Keratinocyte (primary cell): ENCODE results near the gene ZPBP. TPM values are rescaled to one million over a fixed set of nuclear protein-coding genes. Genes with fewer than 3 reads are reported as not detected.

ENCODE experiments used
- DNase-seq: peaks from one replicate; pipeline ENCODE4 v3.0.0-alpha.2; 2011; ENCODE audit warnings: low read depth, missing footprints, low spot score
- FAIRE-seq: peaks from 2 replicates; lab custom pipeline; 2011; peaks lifted over from hg19 to GRCh38; lab: Jason Lieb, UNC
- H2AFZ ChIP-seq: 2 replicates; pipeline ENCODE4 v1.6.0; 2012; ENCODE audit warnings: low read length, control low read depth, inconsistent platforms; ENCODE audit not compliant: control insufficient read depth
- H3K27ac ChIP-seq: 2 replicates; pipeline ENCODE4 v1.5.1; 2011; ENCODE audit warnings: low read length; ENCODE audit not compliant: control insufficient read depth, insufficient read depth
- H3K27me3 ChIP-seq: 3 replicates; pipeline ENCODE4 v1.6.0; 2011; ENCODE audit warnings: low read length; ENCODE audit not compliant: control insufficient read depth, insufficient read depth; ENCODE audit errors: extremely low read depth
- H3K36me3 ChIP-seq, 2 experiments: 2 replicates in 1 of 2; 3 replicates in 1 of 2; pipeline ENCODE4 v1.5.1; 2011; ENCODE audit warnings: low read length in 2 of 2, mild to moderate bottlenecking in 1 of 2; ENCODE audit not compliant: control insufficient read depth in 2 of 2, insufficient read depth in 2 of 2; ENCODE audit errors: extremely low read depth in 1 of 2
- H3K4me1 ChIP-seq: 3 replicates; pipeline ENCODE4 v1.5.1; 2011; ENCODE audit warnings: low read length; ENCODE audit not compliant: control insufficient read depth, insufficient read depth; ENCODE audit errors: extremely low read depth
- H3K4me2 ChIP-seq: 3 replicates; pipeline ENCODE4 v1.6.0; 2011; ENCODE audit warnings: low read depth, low read length; ENCODE audit not compliant: control insufficient read depth, insufficient read depth; ENCODE audit errors: extremely low read depth
- H3K4me3 ChIP-seq, 3 experiments: fragments of 200-600 bp in 1 of 3; sonication (generic) in 1 of 3; 2 replicates in 2 of 3; 3 replicates in 1 of 3; pipeline ENCODE4 v1.5.1; 2011 to 2016; ENCODE audit warnings: low read length in 3 of 3, mild to moderate bottlenecking in 3 of 3, control low read depth in 2 of 3, inconsistent platforms in 1 of 3, low read depth in 1 of 3, mixed read lengths in 1 of 3, mixed run types in 1 of 3, moderate library complexity in 1 of 3; ENCODE audit not compliant: control insufficient read depth in 2 of 3, insufficient read depth in 2 of 3; ENCODE audit errors: extremely low read depth in 1 of 3
- H3K79me2 ChIP-seq: 2 replicates; pipeline ENCODE4 v1.6.0; 2012; ENCODE audit warnings: low read length; ENCODE audit not compliant: control insufficient read depth, insufficient read depth
- H3K9ac ChIP-seq: 3 replicates; pipeline ENCODE4 v1.6.0; 2011; ENCODE audit warnings: low read length; ENCODE audit not compliant: control insufficient read depth, insufficient read depth; ENCODE audit errors: extremely low read depth
- H3K9me1 ChIP-seq: 3 replicates; pipeline ENCODE4 v1.6.0; 2011; ENCODE audit warnings: low read length; ENCODE audit not compliant: control insufficient read depth, insufficient read depth; ENCODE audit errors: extremely low read depth
- H3K9me3 ChIP-seq: 2 replicates; pipeline ENCODE4 v1.5.1; 2012; ENCODE audit warnings: low read depth, low read length; ENCODE audit not compliant: control insufficient read depth
- H4K20me1 ChIP-seq: 3 replicates; pipeline ENCODE4 v1.6.0; 2011; ENCODE audit warnings: low read length; ENCODE audit not compliant: control insufficient read depth, insufficient read depth; ENCODE audit errors: extremely low read depth
- CTCF ChIP-seq, 3 experiments: IDR thresholded peaks in 1 of 3; conservative IDR thresholded peaks in 1 of 3; optimal IDR thresholded peaks in 1 of 3; 2 replicates in 2 of 3; 3 replicates in 1 of 3; pipeline versions ENCODE3 to v1.5.1; 2011; ENCODE audit warnings: low read length in 3 of 3, mild to moderate bottlenecking in 3 of 3, moderate library complexity in 2 of 3, control low read depth in 1 of 3, inconsistent platforms in 1 of 3; ENCODE audit not compliant: insufficient read depth in 2 of 3; ENCODE audit errors: extremely low read depth in 1 of 3
- EZH2 ChIP-seq: IDR thresholded peaks from one replicate; pipeline ENCODE4 v1.6.1; 2012; ENCODE audit warnings: inconsistent platforms, mild to moderate bottlenecking, low read length, moderate library complexity
- dilution Hi-C: fragments of 300-500 bp; cut with MboI; formaldehyde crosslinking; loops from one replicate; pipeline ENCODE4 v1.7.0; 2020; ENCODE audit warnings: low sequenced_read_pairs; ENCODE audit not compliant: extremely low pct_ligation_motif_present
- polyA plus RNA-seq, 5 experiments: library from polyadenylated mRNA; depleted of rRNA in 3 of 5; stranded (reverse) in 3 of 5; stranded (forward) in 1 of 5; unstranded in 1 of 5; fragments of >200 nt; gene quantifications; 1 replicate in 1 of 5; 2 replicates in 3 of 5; 3 replicates in 1 of 5; pipeline versions ENCODE4 v1.2.1 to v1.2.3, GENCODE V29; 2011 to 2012; ENCODE audit warnings: missing spikeins in 2 of 5, low read depth in 1 of 5, low replicate concordance in 1 of 5

Gene ZPBP
- polyA plus RNA-seq, 1 donor (not counting 4 experiments of a cell fraction or from before 2014, with no cell fraction given), result not detected

DNA sequence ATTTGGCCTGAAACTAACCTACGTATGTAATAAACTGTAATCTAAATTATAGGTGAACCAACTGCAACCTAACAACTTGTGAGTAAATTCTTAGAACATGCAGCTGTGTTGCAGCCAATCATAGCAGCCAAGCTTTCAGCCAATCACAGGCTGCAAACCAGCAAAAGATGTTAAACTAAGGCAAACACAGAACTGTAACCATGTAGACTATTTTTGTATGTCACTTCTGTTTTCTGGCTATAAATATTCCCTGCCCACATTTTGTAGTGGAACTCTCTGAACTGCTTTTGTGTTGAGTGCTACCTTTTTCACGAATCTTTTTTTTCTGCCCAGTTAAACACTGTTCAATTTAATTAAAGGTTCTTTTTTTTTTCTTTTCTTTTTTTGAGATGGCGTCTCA, 28.2 kb upstream of the ZPBP start:
- Histone ChIP-seq H3K79me2 (no peaks in the 10 kb centered on the region), H3K9me1 (no peaks in the 10 kb centered on the region), H3K4me3 (no peak overlapping the region), H3K27me3 (no peaks in the 10 kb centered on the region), H2AFZ (no peak overlapping the region), H3K36me3 (no peaks in the 10 kb centered on the region), H3K9ac (no peak overlapping the region), H4K20me1 (no peaks in the 10 kb centered on the region), H3K4me1 (no peaks in the 10 kb centered on the region), H3K27ac (no peak overlapping the region), H3K4me2 (no peak overlapping the region), H3K9me3 (no peaks in the 10 kb centered on the region)
- dilution Hi-C loops, result no loop called here
- DNase-seq (no peak), FAIRE-seq (no peak)
- TF ChIP-seq CTCF (optimal IDR thresholded peaks at IDR 0.05 in 1 of 3, IDR thresholded peaks at IDR 0.05 in 1 of 3, conservative IDR thresholded peaks at IDR 0.05 in 1 of 3; ENCODE audit: extremely low read depth in 1 of 3, insufficient read depth in 2 of 3, low read length in 3 of 3) (no peak), EZH2 (no peak)

GRCh38 chr7:50119815-50120637, 27.0 kb upstream of the ZPBP start:
- no peak for DNase-seq
- H3K27ac ChIP-seq, result no peak overlapping the region
- no peak overlapping the region for H3K9ac ChIP-seq
- TF ChIP-seq EZH2 (no peak), CTCF (optimal IDR thresholded peaks at IDR 0.05 in 1 of 3, IDR thresholded peaks at IDR 0.05 in 1 of 3, conservative IDR thresholded peaks at IDR 0.05 in 1 of 3; ENCODE audit: extremely low read depth in 1 of 3, insufficient read depth in 2 of 3, low read length in 3 of 3) (peak in 2 of 3 experiments; percentile 16 to 36)
- H3K4me1 ChIP-seq, result no peaks in the 10 kb centered on the region
- H3K4me2 ChIP-seq, result no peak overlapping the region
- H4K20me1 ChIP-seq, result no peaks in the 10 kb centered on the region
- dilution Hi-C loops, result no loop called here
- no peak for FAIRE-seq
- no peaks in the 10 kb centered on the region for H3K9me1 ChIP-seq
- H2AFZ ChIP-seq, result no peak overlapping the region
- H3K27me3 ChIP-seq, result no peaks in the 10 kb centered on the region
- H3K4me3 ChIP-seq, result no peak overlapping the region
- H3K36me3 ChIP-seq, result no peaks in the 10 kb centered on the region
- H3K9me3 ChIP-seq, result no peaks in the 10 kb centered on the region
- H3K79me2 ChIP-seq, result no peaks in the 10 kb centered on the region
